Measurements from ENCODE around the gene NELL1.

DNA sequence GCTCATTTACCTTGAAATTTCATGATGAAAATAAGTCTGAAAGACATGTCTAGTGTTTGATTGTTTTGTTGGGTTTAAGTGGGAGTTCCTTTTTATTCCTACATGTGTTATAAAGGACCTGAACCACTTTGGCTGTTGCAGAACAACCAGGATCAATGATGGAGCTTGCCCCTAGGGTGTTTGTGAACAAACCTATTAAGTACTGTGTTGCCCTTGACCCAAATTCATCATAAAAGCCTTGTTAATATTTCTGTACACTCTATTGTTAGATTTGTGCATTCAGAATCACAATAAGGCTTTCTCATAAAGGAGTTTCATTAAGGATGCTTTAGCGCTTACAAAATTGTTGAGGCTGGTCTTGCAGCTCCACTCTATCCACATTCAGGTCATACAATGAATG, 452.6 kb downstream of the NELL1 start:
- TF ChIP-seq, protein P1, sequence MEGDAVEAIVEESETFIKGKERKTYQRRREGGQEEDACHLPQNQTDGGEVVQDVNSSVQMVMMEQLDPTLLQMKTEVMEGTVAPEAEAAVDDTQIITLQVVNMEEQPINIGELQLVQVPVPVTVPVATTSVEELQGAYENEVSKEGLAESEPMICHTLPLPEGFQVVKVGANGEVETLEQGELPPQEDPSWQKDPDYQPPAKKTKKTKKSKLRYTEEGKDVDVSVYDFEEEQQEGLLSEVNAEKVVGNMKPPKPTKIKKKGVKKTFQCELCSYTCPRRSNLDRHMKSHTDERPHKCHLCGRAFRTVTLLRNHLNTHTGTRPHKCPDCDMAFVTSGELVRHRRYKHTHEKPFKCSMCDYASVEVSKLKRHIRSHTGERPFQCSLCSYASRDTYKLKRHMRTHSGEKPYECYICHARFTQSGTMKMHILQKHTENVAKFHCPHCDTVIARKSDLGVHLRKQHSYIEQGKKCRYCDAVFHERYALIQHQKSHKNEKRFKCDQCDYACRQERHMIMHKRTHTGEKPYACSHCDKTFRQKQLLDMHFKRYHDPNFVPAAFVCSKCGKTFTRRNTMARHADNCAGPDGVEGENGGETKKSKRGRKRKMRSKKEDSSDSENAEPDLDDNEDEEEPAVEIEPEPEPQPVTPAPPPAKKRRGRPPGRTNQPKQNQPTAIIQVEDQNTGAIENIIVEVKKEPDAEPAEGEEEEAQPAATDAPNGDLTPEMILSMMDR (IDR thresholded peaks at IDR 0.05), result no peak
- TF ChIP-seq POLR2AphosphoS5 (IDR thresholded peaks at IDR 0.05) (no peak), POLR2A (IDR thresholded peaks at IDR 0.05) (no peak), EP300 (IDR thresholded peaks at IDR 0.05; ENCODE audit: low read depth) (no peak)

Data from transverse colon (tissue), 4 donors.